ENCODE data around the gene FAM120B.
"Not testable (repeated sequence)": the region's sequence is repeated elsewhere in the genome, so short reads cannot be mapped to it uniquely, and the experiment has no call there.

FAM120B gene

GRCh38 chr6:170306324-170307079, at the start of gene FAM120B:
TSS of gene FAM120B (plus strand) at chr6:170306758. CDS start at chr6:170317391, 10,633 bp downstream.
- peak; percentile 61 to 95 for DNase-seq

- DNase-seq: no peak
Observed at GRCh38 chr6:170257376-170257775, 49.2 kb upstream of the FAM120B start.

- no peak for DNase-seq
Observed at GRCh38 chr6:170258407-170258806, 48.2 kb upstream of the FAM120B start.

GRCh38 chr6:170259278-170259677, 47.3 kb upstream of the FAM120B start:
- DNase-seq: no peak

GRCh38 chr6:170260686-170261085, 45.9 kb upstream of the FAM120B start:
- no peak for DNase-seq

- no peak for DNase-seq
Observed at GRCh38 chr6:170261643-170262488, 44.7 kb upstream of the FAM120B start.

GRCh38 chr6:170262489-170263088, 44.0 kb upstream of the FAM120B start:
- DNase-seq: no peak

GRCh38 chr6:170263410-170263809, 43.1 kb upstream of the FAM120B start:
- no peak for DNase-seq

GRCh38 chr6:170264086-170264485, 42.5 kb upstream of the FAM120B start:
- no peak for DNase-seq

GRCh38 chr6:170264644-170265043, 41.9 kb upstream of the FAM120B start:
- DNase-seq: not testable (repeated sequence)

- DNase-seq: peak in 1 of 2 experiments; percentile 48
Observed at GRCh38 chr6:170265655-170266054, 40.9 kb upstream of the FAM120B start.

- no peak for DNase-seq
Observed at GRCh38 chr6:170266061-170266825, 40.3 kb upstream of the FAM120B start.

GRCh38 chr6:170267688-170268087, 38.9 kb upstream of the FAM120B start:
- no peak for DNase-seq

GRCh38 chr6:170268216-170269129, 38.1 kb upstream of the FAM120B start:
- DNase-seq: no peak

- peak; percentile 71 to 90 for DNase-seq
Observed at GRCh38 chr6:170269151-170269845, 37.3 kb upstream of the FAM120B start.

GRCh38 chr6:170269846-170270541, 36.6 kb upstream of the FAM120B start:
- DNase-seq: peak in 1 of 2 experiments; percentile 52

GRCh38 chr6:170270984-170271593, 35.5 kb upstream of the FAM120B start:
- DNase-seq: no peak

GRCh38 chr6:170271771-170272314, 34.7 kb upstream of the FAM120B start:
- no peak for DNase-seq

- DNase-seq: no peak
Observed at GRCh38 chr6:170272341-170273065, 34.1 kb upstream of the FAM120B start.

Measured in NCI-H187 (cell line).